ENCODE data around the gene AGAP2. TPM values are rescaled to one million over a fixed set of nuclear protein-coding genes. Genes with fewer than 3 reads are reported as not detected.

The AGAP2 gene
- polyA plus RNA-seq, 3 donors, result 0.20 to 3.4 (median 0.65) TPM

- 7% methylated on average over 10 of the region's 21 CpGs for WGBS (ENCODE audit: insufficient coverage)
- Histone ChIP-seq H3K9me3 (replicated peaks in 1 of 2; ENCODE audit: control insufficient read depth in 1 of 2, insufficient read depth in 1 of 2, low read length in 2 of 2) (no peaks in the 10 kb centered on the region), H3K4me3 (replicated peaks in 1 of 3; ENCODE audit: low read depth in 2 of 3, low read length in 3 of 3) (peak overlapping the region; percentile 69 to 84 (median 81)), H3K79me2 (ENCODE audit: insufficient read depth, low read length) (peaks cover 22% of the 10 kb centered on the region), H4K20me1 (ENCODE audit: insufficient read depth, low read length) (no peaks in the 10 kb centered on the region), H3K4me2 (replicated peaks; ENCODE audit: extremely low read depth, low read length, poor library complexity, severe bottlenecking) (peak overlapping the region; percentile 86), H3K4me1 (ENCODE audit: control insufficient read depth in 1 of 2, insufficient read depth in 2 of 2, low read length in 2 of 2) (peaks cover 40 to 47% of the 10 kb centered on the region in 2 donors), H3K36me3 (replicated peaks in 1 of 2; ENCODE audit: control insufficient read depth in 1 of 2, insufficient read depth in 2 of 2, low read length in 2 of 2) (peaks cover 14 to 30% of the 10 kb centered on the region in 2 donors), H3K27me3 (ENCODE audit: control insufficient read depth in 2 of 2, insufficient read depth in 2 of 2, low read length in 2 of 2) (no peaks in the 10 kb centered on the region), H3K27ac (ENCODE audit: low read depth in 1 of 2, low read length in 2 of 2) (peak overlapping the region; percentile 78 to 89), H2AFZ (ENCODE audit: insufficient read depth, low read depth, low read length, poor library complexity, severe bottlenecking) (peak overlapping the region; percentile 79), H3K9ac (ENCODE audit: insufficient read depth, low read length, poor library complexity, severe bottlenecking) (peak overlapping the region; percentile 83)
- peaks cover 49% of the 10 kb centered on the region for H3K4me1 Mint-ChIP-seq
- DNase-seq, result peak; percentile 65 to 91 (median 90)
- peak overlapping the region; percentile 89 to 93 for H3K4me3 Mint-ChIP-seq
- no peak for TF ChIP-seq CTCF (IDR thresholded peaks at IDR 0.05)
- H3K36me3 Mint-ChIP-seq, result peaks cover 20 to 29% of the 10 kb centered on the region in 2 donors
- H3K27ac Mint-ChIP-seq, result peak overlapping the region; percentile 92 to 97 (median 96)
- H3K9me3 Mint-ChIP-seq, result no peaks in the 10 kb centered on the region
- intact Hi-C loops (cut with micrococcal nuclease), result loop anchor here in 1 of 2 donors (5.0 to 10.0 kb wide), 2 partner anchors 52 to 191 kb away; partner anchors contain the start of gene OS9
- peaks cover 0 to 1% (median 0%) of the 10 kb centered on the region in 3 donors for H3K27me3 Mint-ChIP-seq (ENCODE audit: low read depth in 3 of 3)
Observed at GRCh38 chr12:57744194-57744776, 5.7 kb upstream of the AGAP2 start.

- no peak for TF ChIP-seq CTCF (IDR thresholded peaks at IDR 0.05)
- no CpG with 5 or more reads among the region's 2 CpGs for WGBS (ENCODE audit: insufficient coverage)
- no peaks in the 10 kb centered on the region for H3K27me3 ChIP-seq (ENCODE audit: control insufficient read depth in 2 of 2, insufficient read depth in 2 of 2, low read length in 2 of 2)
- H3K27ac ChIP-seq (ENCODE audit: low read depth in 1 of 2, low read length in 2 of 2), result peak overlapping the region in 1 of 2 donors; percentile 89
- H3K79me2 ChIP-seq (ENCODE audit: insufficient read depth, low read length), result peaks cover 26% of the 10 kb centered on the region
- no peak overlapping the region for H2AFZ ChIP-seq (ENCODE audit: insufficient read depth, low read depth, low read length, poor library complexity, severe bottlenecking)
- H4K20me1 ChIP-seq (ENCODE audit: insufficient read depth, low read length), result no peaks in the 10 kb centered on the region
- Mint-ChIP-seq H3K27ac (peak overlapping the region; percentile 92 to 97 (median 96)), H3K9me3 (no peaks in the 10 kb centered on the region), H3K4me3 (peak overlapping the region in 1 of 2 donors; percentile 89), H3K4me1 (peaks cover 53% of the 10 kb centered on the region), H3K36me3 (peaks cover 19 to 24% of the 10 kb centered on the region in 2 donors), H3K27me3 (ENCODE audit: low read depth in 3 of 3) (peaks cover 0 to 1% (median 0%) of the 10 kb centered on the region in 3 donors)
- H3K4me1 ChIP-seq (ENCODE audit: control insufficient read depth in 1 of 2, insufficient read depth in 2 of 2, low read length in 2 of 2), result peaks cover 40 to 47% of the 10 kb centered on the region in 2 donors
- intact Hi-C loops (cut with micrococcal nuclease), result loop anchor here in 1 of 2 donors (5.0 to 10.0 kb wide), 2 partner anchors 51 to 191 kb away; partner anchors contain the start of gene OS9
- H3K36me3 ChIP-seq (replicated peaks in 1 of 2; ENCODE audit: control insufficient read depth in 1 of 2, insufficient read depth in 2 of 2, low read length in 2 of 2), result peaks cover 11 to 25% of the 10 kb centered on the region in 2 donors
- H3K9me3 ChIP-seq (replicated peaks in 1 of 2; ENCODE audit: control insufficient read depth in 1 of 2, insufficient read depth in 1 of 2, low read length in 2 of 2), result no peaks in the 10 kb centered on the region
- DNase-seq, result no peak
- peak overlapping the region in 1 of 3 experiments; percentile 84 for H3K4me3 ChIP-seq (replicated peaks in 1 of 3; ENCODE audit: low read depth in 2 of 3, low read length in 3 of 3)
- H3K9ac ChIP-seq (ENCODE audit: insufficient read depth, low read length, poor library complexity, severe bottlenecking), result no peak overlapping the region
- H3K4me2 ChIP-seq (replicated peaks; ENCODE audit: extremely low read depth, low read length, poor library complexity, severe bottlenecking), result peak overlapping the region; percentile 86
Observed at GRCh38 chr12:57743769-57744168, 5.2 kb upstream of the AGAP2 start.

Measured in CD14-positive monocyte (primary cell).